ENCODE results near the gene NCOA3. TPM values are rescaled to one million over a fixed set of nuclear protein-coding genes. Genes with fewer than 3 reads are reported as not detected.
A peak's percentile ranks its signal among the peaks of the same experiment; 100 is the strongest.

Gene NCOA3
- total RNA-seq, 1 experiment from 2014 or later: 23.3 TPM

- Histone ChIP-seq H3K79me1 (ENCODE audit: insufficient read depth, low read depth, low read length, poor library complexity, severe bottlenecking) (peaks cover 5% of the 10 kb centered on the region), H4K5ac (ENCODE audit: insufficient read length, low read depth, low read length) (no peak overlapping the region), H3K9ac (ENCODE audit: extremely low read depth, insufficient read length, low read length) (no peak overlapping the region), H3K23ac (ENCODE audit: insufficient read length, low read depth, low read length) (no peak overlapping the region), H3K4me2 (ENCODE audit: insufficient read depth, insufficient read length, low read length) (no peak overlapping the region), H2BK5ac (ENCODE audit: insufficient read length, low read length) (no peak overlapping the region), H3K27me3 (ENCODE audit: insufficient read depth, low read length) (no peaks in the 10 kb centered on the region), H3K79me2 (ENCODE audit: insufficient read depth, low read length) (no peaks in the 10 kb centered on the region), H3K4me1 (ENCODE audit: insufficient read depth, low read length) (no peaks in the 10 kb centered on the region), H2BK15ac (ENCODE audit: low read depth, low read length) (no peak overlapping the region), H3K9me3 (ENCODE audit: control insufficient read depth, low read depth, low read length) (no peaks in the 10 kb centered on the region), H3K56ac (ENCODE audit: insufficient read length, low read depth, low read length) (no peak overlapping the region), H3K23me2 (ENCODE audit: insufficient read length, low read depth, low read length, poor library complexity, severe bottlenecking) (no peaks in the 10 kb centered on the region), H3K4ac (ENCODE audit: low read depth, low read length) (no peak overlapping the region), H3K14ac (ENCODE audit: insufficient read depth, low read length) (no peak overlapping the region), H4K20me1 (ENCODE audit: control insufficient read depth, insufficient read depth, insufficient read length) (no peaks in the 10 kb centered on the region), H2BK120ac (ENCODE audit: low read depth, low read length, poor library complexity, severe bottlenecking) (no peak overlapping the region), H2BK12ac (ENCODE audit: insufficient read length, low read depth, low read length) (no peak overlapping the region), H3T11ph (ENCODE audit: low read length) (no peak overlapping the region), H4K91ac (ENCODE audit: insufficient read length, low read depth, low read length) (no peak overlapping the region), H2BK20ac (ENCODE audit: low read depth, low read length, poor library complexity, severe bottlenecking) (no peak overlapping the region), H2AK5ac (ENCODE audit: insufficient read length, low read length) (no peak overlapping the region), H2AFZ (ENCODE audit: low read length) (no peak overlapping the region), H3K18ac (ENCODE audit: insufficient read length, low read depth, low read length) (no peak overlapping the region), H3K27ac (ENCODE audit: insufficient read length, low read depth, low read length) (no peak overlapping the region), H4K8ac (replicated peaks; ENCODE audit: insufficient read length, low read depth, low read length) (no peak overlapping the region)
- Mint-ChIP-seq H3K27ac (peak overlapping the region in 1 of 3 experiments; percentile 92; a peak in 2 of 7 replicates), H3K4me3 (no peak overlapping the region), H3K36me3 (ENCODE audit: insufficient read depth in 1 of 3, low read depth in 3 of 3) (peaks cover 1 to 12% (median 2%) of the 10 kb centered on the region in 3 experiments; a peak in 3 of 7 replicates), H3K27me3 (ENCODE audit: low read depth) (no peaks in the 10 kb centered on the region), H3K4me1 (peaks cover 20 to 28% of the 10 kb centered on the region in 2 experiments), H3K9me3 (no peaks in the 10 kb centered on the region)
- TF ChIP-seq, protein P1, sequence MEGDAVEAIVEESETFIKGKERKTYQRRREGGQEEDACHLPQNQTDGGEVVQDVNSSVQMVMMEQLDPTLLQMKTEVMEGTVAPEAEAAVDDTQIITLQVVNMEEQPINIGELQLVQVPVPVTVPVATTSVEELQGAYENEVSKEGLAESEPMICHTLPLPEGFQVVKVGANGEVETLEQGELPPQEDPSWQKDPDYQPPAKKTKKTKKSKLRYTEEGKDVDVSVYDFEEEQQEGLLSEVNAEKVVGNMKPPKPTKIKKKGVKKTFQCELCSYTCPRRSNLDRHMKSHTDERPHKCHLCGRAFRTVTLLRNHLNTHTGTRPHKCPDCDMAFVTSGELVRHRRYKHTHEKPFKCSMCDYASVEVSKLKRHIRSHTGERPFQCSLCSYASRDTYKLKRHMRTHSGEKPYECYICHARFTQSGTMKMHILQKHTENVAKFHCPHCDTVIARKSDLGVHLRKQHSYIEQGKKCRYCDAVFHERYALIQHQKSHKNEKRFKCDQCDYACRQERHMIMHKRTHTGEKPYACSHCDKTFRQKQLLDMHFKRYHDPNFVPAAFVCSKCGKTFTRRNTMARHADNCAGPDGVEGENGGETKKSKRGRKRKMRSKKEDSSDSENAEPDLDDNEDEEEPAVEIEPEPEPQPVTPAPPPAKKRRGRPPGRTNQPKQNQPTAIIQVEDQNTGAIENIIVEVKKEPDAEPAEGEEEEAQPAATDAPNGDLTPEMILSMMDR (conservative IDR thresholded peaks at IDR 0.05): no peak
- no CpG with 5 or more reads among the region's 10 CpGs for WGBS (ENCODE audit: extremely low coverage, insufficient read length, low lambda C conversion rate)
- DNase-seq: no peak
Measured at GRCh38 chr20:47585087-47585747, 83.5 kb downstream of the NCOA3 start.

Measured in H9 (cell line).